HG03108 (cell line): Measurements from ENCODE around the gene GAST.

ENCODE experiments used
- ATAC-seq: cut with Tn5 transposase; IDR thresholded peaks from one replicate; pipeline ENCODE4 v1.9.1; 2021; ENCODE audit warnings: moderate library complexity; ENCODE audit not compliant: unreplicated experiment

GAST gene

GRCh38 chr17:41738801-41739112 lies 26.6 kb downstream of the GAST start:
- ATAC-seq, result no peak

GRCh38 chr17:41739661-41740352 lies 27.7 kb downstream of the GAST start:
- ATAC-seq, result no peak

GRCh38 chr17:41740506-41740905 lies 28.4 kb downstream of the GAST start:
- no peak for ATAC-seq

GRCh38 chr17:41741709-41742108 lies 29.6 kb downstream of the GAST start:
- ATAC-seq, result no peak

- ATAC-seq, result no peak
Observed at GRCh38 chr17:41748275-41748674, 36.1 kb downstream of the GAST start.

GRCh38 chr17:41750862-41751261 lies 38.7 kb downstream of the GAST start:
- no peak for ATAC-seq

GRCh38 chr17:41751288-41751687 lies 39.2 kb downstream of the GAST start:
- ATAC-seq, result no peak

GRCh38 chr17:41754066-41754465 lies 41.9 kb downstream of the GAST start:
- no peak for ATAC-seq

GRCh38 chr17:41758601-41759000 lies 46.5 kb downstream of the GAST start:
- no peak for ATAC-seq

GRCh38 chr17:41760878-41761277 lies 48.7 kb downstream of the GAST start:
- no peak for ATAC-seq

GRCh38 chr17:41762391-41762790 lies 50.3 kb downstream of the GAST start:
- ATAC-seq, result no peak

- ATAC-seq, result no peak
Observed at GRCh38 chr17:41762841-41763240, 50.7 kb downstream of the GAST start.

- ATAC-seq, result no peak
Observed at GRCh38 chr17:41763327-41763726, 51.2 kb downstream of the GAST start.
